Activated CD4-positive, CD25-positive, alpha-beta regulatory T cell treated with anti-CD3 and anti-CD28 coated beads, Interleukin-2, amount 50 U/mL, for 16 hours (primary cell): ENCODE results near the gene ASB18.

Experiments
- DNase-seq: peaks from one replicate; pipeline ENCODE4 v3.0.0-alpha.2; 2020; ENCODE audit warnings: low read depth, low spot score

The ASB18 gene

DNA sequence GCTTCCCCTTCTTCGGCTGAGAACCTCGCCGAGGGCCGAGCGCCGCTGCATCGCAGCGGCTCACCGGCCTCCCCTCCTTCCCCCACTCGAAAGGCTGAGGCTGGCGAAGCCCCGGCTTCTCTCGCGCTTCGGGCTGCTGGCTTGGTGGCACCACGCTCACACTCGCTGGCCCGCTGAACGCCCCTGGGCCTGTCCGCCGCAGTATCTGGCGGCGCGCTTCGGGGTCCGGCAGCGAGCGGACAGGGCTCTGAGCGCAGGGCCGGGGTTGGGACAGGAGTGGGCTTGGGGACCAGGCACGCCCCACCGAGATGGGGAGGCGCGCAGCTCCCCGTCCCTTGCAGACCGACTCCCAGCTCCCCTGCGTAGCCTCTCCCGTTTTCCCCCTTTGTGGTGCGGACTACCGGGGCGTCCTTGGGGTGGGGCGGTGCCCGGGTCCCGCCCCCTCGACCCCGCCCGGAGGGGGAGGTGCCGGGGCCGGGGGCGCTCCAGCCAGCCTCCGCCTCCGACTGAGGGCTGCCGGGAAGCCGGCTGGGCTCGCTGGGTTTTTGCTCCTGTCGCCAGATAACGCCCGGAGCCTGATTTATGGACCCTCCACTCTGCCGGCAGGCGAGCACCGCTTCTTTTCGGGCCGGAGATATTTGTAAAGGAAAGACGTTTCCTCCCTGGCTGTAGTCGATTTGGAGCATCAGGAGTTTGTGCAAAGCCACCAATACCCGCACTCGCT lies 99.8 kb downstream of the ASB18 start:
- DNase-seq: no peak

DNA sequence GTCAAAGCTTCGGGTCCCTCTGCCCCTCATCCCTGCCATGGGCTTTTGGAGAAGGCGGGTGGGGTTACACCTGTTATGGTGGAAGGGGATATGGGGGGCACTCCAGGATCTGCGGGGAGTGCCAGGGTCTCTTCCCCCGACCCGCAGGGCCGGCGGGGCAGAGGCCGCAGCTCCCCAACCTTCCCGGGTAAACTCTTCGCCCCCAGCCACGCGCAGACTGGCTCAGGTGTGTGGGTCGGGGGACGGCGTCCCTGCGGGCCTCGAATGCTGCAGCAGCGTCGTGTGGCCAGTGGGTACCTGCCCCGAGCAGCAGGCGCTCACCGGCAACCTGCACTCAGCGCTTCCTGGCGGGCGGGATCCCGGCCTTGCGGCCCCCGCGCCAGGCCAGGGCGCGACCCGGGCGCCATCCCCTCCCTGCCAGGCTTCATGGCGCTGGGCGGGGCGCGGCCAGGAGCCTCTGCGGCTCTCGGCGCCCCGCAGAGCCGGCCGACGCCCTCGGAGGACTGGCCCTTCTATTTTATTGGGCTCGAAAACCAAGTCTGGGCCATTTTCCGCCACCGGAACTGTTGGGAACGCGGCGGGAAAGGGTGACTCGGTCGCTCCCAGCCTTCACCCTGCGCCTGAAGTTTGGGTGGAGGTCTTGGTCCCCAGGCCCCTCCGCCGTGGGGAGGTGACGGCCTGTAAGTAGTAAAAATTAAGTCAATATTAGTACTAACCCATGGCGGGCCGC lies 100.6 kb downstream of the ASB18 start:
- no peak for DNase-seq

DNA sequence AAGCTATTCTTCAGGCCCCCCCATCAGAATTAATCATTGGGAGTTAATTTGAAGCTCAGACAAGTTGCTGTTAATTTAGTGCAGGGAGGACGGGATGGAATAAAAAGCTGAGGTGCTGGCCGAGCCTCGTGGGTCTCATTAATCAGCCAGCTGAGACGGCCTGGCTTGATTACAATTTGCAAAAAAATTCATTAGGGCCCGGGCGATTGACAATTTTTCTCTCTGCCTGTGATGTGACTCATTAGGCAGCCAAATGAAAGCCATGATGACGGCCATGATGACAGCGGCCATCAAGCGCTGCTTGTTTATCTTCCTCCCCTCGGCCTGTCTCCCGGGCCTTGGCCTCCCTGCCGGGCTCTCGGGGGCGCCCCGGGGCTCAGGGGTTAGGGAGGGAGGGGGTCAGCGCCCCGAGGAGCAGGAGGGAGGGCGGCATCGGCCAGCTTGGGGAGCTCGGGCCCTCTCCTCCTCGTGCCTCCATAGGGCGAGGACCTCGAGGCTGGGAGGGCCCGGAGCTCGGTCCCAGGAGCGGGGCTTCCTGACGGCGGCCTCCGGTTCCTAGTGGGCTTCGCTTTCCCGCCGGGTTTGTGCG lies 101.2 kb downstream of the ASB18 start:
- DNase-seq: no peak

DNA sequence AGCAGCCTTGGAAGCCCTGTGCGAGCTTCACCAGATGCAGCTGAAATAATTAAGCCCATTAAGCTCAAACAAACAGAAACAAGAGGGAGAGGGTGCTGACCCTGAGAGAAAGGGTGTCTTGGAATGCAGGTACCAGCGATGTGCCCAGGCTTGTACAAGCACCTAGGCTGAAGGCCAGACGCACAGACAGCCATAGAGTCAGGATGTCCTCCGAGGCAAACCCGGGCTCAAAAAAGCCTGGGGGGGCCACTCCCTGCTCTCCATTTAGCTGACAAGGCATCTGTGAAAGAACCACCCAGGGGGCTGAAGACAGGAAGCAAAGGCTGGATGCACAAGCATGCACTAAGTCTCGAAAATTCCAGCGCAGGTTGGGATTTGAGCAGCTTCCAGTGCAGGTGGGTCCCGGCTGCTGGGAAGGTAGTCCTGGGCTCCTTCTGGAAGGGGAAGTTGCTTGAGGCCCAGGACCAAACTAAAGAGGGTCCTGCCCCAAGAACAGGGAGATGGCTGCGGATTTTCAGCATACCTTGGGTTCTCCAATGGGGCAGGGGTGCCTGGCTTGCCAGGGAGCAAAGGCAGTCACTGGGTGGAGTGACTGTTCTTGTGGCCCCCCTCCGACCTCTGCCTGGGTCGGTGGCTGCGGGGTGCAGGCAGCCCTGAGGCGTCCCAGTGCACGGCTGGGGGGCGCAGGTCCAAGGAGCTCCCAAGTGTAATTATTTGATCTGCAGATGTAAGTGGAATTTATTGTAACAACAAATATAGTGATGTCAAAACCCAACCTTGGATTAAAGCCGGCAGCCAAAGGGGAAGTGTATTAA lies 102.0 kb downstream of the ASB18 start:
- DNase-seq: no peak

DNA sequence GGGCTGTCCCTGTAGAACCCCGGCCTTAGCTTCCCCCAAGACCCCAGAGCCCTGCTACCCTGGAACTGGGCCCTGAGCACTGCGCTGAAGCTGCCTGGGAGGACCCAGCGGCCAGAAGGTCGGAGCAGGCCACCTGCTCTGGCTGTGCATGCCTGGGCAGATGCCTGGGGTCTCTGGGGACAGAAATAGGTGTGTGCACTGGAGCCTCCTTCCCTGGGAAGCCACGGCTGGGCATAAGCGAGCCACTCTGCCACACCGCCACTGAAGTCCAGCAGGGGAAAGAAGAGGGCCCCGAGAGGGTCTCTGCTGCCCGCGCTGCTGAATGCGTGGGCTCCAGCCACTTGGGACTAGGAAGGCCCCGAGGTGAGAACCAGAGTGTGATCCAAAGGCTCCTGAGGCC lies 102.7 kb downstream of the ASB18 start:
- no peak for DNase-seq

DNA sequence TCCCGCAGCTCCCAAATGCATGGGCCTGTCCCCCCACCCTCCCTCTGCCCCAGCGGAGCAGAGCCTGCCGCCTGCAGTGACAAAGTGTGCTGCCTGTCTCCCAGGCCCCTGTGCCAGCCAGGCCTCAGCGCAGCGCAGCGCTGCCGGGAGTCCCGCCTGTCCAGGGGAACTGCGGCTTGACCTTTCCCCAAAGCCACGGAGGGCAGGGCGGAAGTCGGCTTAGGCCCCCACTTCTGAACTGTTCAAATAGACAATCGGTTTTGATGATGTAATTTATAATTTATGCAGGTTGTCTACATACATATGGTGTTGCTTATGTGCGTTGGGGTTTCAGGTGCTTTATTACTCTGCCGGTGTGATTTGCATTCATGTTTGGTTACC lies 103.1 kb downstream of the ASB18 start:
- DNase-seq: no peak

DNA sequence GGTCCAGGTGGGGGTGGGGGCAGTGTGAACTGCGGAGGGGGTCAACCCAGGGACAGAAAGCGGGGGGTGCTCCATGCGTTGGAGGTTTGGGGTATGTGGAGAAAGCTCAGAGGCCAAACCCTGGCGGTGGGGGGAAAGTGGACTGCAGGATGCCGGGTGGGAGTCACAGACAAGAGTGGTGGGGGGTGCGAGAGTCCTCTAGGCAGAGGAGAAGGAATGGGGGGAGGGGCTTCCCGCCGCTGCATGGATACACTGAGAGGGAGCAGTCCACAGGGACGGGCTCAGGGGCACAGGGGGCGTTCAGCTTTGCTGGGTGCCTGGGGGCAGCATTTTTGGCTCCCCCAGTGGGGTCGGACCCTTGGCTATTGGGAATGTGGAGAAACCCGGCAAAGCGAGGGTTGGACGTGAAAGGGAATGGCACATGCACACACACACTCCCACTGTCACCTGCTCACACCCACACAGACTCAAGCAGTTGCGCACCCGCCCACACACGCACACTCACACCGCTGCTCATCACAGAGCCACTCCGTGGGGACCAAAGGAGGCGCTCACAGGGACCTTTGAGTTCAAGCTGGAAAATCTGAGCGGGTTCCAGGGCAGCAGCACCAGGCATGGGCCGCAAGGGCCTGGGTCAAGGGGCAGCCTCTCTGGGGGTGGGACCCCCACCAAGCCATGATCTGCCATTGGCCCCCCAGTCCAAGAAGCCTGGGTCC lies 103.7 kb downstream of the ASB18 start:
- DNase-seq: no peak

DNA sequence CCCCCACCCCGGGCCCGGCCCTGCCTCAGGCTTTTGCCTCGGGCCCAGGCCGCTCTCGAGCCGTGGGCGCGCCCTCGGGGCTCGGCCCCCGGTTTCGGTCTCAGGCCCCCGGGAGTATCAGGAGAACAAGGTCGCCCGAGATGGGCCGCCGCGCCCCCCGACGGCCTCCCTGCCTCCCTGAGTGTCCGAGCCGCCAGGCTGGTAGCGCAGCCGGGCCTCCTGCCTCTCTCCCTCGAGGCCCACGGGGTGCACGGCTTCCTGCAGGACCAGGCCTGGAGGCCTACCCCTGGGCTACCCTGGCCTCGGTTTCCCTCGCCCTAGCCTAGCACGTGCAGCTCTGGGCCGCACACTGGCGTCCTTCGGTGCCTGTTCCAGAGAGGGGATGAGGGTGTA lies 104.4 kb downstream of the ASB18 start:
- no peak for DNase-seq

DNA sequence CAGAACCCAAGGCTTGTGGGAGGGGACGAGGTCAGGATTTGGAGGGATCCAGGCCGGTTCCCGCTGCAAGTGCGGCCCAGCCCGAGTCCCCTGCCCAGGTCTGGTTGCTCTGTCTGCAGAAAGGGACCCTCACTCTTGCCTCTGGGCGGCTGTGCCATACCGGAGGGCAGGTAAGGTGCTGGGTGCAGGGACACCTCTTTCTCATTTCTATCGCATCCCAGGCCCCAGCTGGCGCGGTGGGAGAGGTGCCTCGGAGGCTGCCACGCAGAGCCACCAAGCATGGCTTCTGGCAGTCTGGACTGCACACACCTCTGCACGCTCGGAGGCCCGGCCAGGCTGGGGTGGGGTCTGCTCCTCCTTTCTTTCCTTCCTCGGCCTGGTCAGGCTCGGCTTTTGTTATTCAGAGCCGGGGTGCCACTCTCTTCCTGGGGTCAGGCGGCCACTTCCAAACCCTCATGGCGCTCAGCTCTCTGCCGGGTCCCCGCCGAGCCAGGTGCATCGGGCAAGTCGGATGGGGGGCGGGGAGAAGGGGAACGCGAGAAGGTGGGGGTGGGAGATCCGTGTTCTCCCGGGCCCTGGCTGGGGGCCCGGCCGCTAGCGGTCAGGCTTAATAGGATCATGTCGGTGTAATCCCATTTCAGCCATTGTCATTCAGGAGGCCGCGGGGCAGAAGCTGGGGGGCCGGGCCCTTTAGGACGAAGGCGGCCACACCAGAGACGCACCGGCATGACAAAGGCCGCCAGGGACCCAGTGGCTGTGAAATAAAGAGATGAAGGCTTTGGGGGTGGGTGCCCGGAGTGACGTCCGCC lies 105.0 kb downstream of the ASB18 start:
- DNase-seq: no peak

DNA sequence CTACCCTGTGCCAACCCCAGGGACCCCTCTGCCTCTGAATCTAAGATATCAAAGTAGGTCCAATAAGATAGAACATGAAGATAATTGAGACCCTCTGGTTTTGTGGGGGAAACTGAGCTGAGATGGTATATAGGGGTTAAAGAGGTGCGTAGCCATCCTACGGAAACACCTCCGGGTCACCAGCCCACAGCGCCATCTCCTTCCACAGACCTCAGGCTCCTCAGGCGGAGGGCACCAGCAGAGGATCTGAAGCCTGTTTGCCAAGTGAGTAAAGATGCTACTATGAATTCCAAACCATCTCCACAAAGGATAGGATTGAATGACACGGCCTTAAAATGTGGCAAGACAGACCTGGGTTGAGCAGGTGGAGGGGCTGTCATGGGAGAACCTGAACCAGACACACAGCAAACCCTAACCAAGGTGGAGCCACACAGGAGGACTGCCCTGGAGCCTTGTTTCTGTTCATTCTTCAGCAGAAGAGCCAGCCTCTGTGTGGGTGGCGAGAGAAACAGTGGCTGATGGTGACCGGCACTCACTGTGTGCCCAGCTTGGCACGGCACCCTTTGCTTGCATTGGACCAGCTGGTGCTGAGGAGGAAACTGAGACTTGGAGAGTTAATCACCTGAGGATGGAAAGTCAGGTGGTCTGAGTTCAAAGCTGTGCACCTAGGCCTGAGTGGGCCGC lies 106.2 kb downstream of the ASB18 start:
- no peak for DNase-seq

DNA sequence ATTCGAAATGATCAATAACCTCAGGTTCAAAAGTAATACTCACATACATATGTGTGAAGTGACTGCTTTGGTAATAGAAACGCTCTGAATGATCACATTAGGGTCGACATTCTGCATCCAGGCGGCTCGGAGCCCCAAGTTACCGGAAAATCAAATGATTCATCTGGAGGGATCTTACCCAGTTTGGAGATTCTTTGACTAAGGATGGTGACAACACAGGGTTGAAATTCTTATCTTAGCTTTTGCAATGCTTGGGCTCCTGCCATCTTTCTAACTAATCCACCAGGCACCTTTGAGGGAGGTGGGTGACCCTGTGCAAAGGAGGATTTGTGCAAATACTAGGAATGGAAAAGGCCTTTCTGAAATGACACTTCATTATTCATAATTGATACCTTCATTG lies 106.8 kb downstream of the ASB18 start:
- DNase-seq: no peak

DNA sequence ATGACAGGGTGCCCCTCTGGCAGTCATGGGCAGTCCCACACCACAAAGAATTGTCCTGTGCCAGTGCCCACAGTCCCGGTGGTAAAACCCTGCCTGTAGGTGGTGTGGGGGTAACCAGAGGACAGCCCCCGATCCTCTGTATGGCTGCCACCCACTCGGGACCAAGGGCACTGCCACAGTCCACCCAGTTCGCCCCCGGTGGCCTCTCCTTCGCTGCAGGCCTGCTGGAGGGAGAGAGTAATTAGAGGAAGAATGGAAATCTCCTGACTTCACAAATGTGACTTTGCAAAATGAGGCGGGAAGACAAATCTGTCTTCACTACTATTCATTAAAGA lies 107.4 kb downstream of the ASB18 start:
- DNase-seq: no peak

DNA sequence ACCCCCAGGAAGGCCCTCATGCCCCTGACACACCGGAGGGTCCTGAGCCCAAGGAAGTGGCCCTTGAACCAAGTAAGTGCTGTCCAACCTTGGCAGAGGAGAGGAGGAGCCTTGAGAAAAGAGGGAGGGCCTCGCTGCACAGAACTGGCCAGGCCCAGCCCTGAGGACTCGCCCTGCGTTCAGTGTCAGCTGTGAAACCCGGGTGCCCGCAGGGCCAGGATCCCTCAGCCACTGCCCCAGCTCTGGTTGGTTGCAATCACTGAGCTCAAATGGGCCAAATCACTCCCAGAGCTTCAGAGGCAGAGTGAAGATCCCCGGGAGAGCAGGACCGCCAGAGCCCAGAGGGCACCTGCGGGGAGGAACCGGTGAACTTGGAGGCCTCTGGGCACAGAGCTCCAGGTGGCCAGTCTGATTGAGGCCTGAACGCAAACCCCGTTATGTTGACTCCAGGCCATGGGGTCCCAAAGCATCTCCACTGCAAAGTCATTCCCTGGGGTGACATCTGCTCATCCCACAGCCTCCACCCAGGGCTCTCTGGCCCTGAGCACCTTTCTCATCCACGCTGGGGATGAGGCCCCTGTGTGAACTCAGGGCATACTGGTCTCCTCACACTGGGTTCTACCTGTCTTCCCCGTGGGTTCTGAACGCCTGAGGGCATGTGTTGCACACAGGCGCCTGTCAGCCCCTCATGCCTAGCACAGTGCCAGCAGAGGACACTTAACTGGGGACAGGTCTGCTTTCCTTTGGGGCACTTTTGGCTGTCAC lies 107.9 kb downstream of the ASB18 start:
- no peak for DNase-seq

DNA sequence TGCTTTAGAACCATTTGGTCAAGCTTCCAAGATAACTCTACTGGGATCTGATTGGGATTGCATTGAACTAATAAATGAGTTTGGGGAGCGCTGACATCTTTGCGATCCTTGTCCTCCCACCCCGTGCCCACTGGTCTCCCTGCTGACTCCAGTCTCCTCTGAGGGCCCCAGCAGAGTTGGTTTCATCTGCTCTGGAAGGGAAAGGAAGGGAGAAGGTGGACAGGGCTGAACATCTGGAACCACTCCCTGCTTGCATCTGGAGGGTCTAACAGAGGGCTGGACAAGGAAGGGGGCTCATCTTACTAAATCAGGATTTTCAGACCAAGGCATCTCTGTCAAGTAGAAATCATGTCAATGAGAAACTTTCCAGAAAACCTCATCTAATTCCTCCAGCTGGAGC lies 108.8 kb downstream of the ASB18 start:
- no peak for DNase-seq

DNA sequence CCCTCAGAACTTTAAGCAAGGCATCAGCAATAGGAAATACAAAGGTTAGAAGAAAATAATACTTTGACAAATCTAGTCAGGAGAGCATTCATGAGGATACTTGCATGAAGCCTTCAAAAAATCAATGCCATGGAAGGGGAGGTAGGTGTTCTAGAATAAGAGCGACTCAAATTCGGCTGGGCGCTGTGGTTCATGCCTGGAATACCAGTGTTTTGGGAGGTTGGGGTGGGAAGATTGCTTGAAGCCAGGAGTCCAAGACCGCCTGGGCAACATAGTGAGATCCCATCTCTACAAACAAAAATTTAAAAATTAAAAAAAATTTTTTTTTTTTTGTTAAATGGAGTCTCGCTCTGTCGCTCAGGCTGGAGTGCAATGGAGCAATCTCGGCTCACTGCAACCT lies 117.8 kb downstream of the ASB18 start:
- no peak for DNase-seq

DNA sequence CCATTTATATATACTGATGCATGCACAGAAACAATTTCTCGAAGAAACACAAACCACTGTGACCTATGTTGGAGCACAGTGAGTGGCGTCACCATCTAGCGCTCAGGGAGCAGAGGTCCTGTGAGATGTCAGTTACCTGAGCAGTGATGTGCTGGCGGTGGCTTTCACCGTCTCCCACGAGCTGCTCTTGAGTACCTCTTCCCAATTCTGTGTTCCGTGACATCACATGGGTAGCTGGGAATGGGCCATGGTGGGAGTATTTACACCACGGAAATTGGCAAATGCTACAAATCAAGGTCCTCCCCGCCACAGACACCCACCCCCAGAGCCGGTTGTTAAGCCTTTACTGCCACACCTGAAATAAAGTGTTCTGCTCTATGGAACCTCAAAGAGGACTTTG lies 120.4 kb downstream of the ASB18 start:
- DNase-seq: no peak
